HL-60 (cell line): ENCODE measurements around the gene ARHGAP26.

ENCODE experiments used
- DNase-seq, 2 experiments: peaks; one replicate each; pipeline ENCODE4 v3.0.0-alpha.2; 2010 to 2020; ENCODE audit warnings: low read depth in 1 of 2, low spot score in 1 of 2
- H3K27ac ChIP-seq: fragments of 250-450 bp; sonication (Bioruptor Pico); replicated peaks from 2 replicates; pipeline ENCODE4 v1.5.1; 2020; ENCODE audit warnings: mild to moderate bottlenecking, moderate library complexity
- H3K27me3 ChIP-seq: fragments of 250-450 bp; sonication (Bioruptor Pico); 2 replicates; pipeline ENCODE4 v1.5.1; 2021; ENCODE audit warnings: mild to moderate bottlenecking, moderate library complexity; ENCODE audit not compliant: insufficient read depth, poor library complexity, severe bottlenecking
- H3K4me3 ChIP-seq: replicated peaks from 2 replicates; pipeline ENCODE4 v1.5.1; 2011; ENCODE audit warnings: mild to moderate bottlenecking, control low read depth, low read length; ENCODE audit not compliant: insufficient read depth
- CTCF ChIP-seq: IDR thresholded peaks from one replicate; pipeline ENCODE4 v1.5.1; 2011; ENCODE audit warnings: low read length, control low read depth, inconsistent platforms; ENCODE audit not compliant: insufficient read depth
- GABPA ChIP-seq: IDR thresholded peaks from 2 replicates; pipeline ENCODE4 v1.6.1; 2012; ENCODE audit warnings: low read depth
- POLR2AphosphoS5 ChIP-seq: IDR thresholded peaks from 2 replicates; pipeline ENCODE4 v1.6.1; 2012; ENCODE audit warnings: low read depth
- REST ChIP-seq: IDR thresholded peaks from 2 replicates; pipeline ENCODE4 v1.6.1; 2012; ENCODE audit warnings: low read depth; ENCODE audit not compliant: insufficient replicate concordance
- SPI1 ChIP-seq: IDR thresholded peaks from 2 replicates; pipeline ENCODE4 v1.6.1; 2012; ENCODE audit warnings: low read depth, mild to moderate bottlenecking, borderline replicate concordance

The ARHGAP26 gene

GRCh38 chr5:143141652-143142051 is 371.5 kb downstream of the ARHGAP26 start:
- Histone ChIP-seq H3K27ac (peak overlapping the region; percentile 36), H3K4me3 (no peak overlapping the region), H3K27me3 (no peaks in the 10 kb centered on the region)
- TF ChIP-seq GABPA (no peak), POLR2AphosphoS5 (0 out of 2 replicates have a peak, but pooled peaks have one; percentile 25), SPI1 (peak; percentile 93), REST (no peak), CTCF (no peak)
- peak in 1 of 2 experiments; percentile 70 for DNase-seq

GRCh38 chr5:143142596-143143435 is 372.6 kb downstream of the ARHGAP26 start:
- H3K4me3 ChIP-seq = no peak overlapping the region
- TF ChIP-seq CTCF (no peak), REST (no peak), POLR2AphosphoS5 (no peak), SPI1 (no peak), GABPA (no peak)
- no peak for DNase-seq
- H3K27ac ChIP-seq = no peak overlapping the region
- no peaks in the 10 kb centered on the region for H3K27me3 ChIP-seq

GRCh38 chr5:143143973-143144372 is 373.8 kb downstream of the ARHGAP26 start:
- Histone ChIP-seq H3K4me3 (no peak overlapping the region), H3K27me3 (no peaks in the 10 kb centered on the region), H3K27ac (no peak overlapping the region)
- TF ChIP-seq CTCF (no peak), REST (no peak), GABPA (no peak), SPI1 (no peak), POLR2AphosphoS5 (no peak)
- no peak for DNase-seq
